Daoy (cell line): ENCODE measurements around the gene USP13. TPM values are rescaled to one million over a fixed set of nuclear protein-coding genes. Genes with fewer than 3 reads are reported as not detected.
"Not testable (repeated sequence)": the region's sequence is repeated elsewhere in the genome, so short reads cannot be mapped to it uniquely, and the experiment has no call there.

ENCODE experiments used
- DNase-seq: peaks from one replicate; pipeline ENCODE4 v3.0.0-alpha.2; 2015; ENCODE audit warnings: low read depth
- total RNA-seq: library from RNA; depleted of rRNA; stranded (reverse); fragments of >200 nt; shearing (Covaris generic); gene quantifications from 2 replicates; pipeline ENCODE4 v1.2.3, GENCODE V29; 2014

The USP13 gene
- total RNA-seq, 1 experiment from 2014 or later, result 6.5 TPM

DNA sequence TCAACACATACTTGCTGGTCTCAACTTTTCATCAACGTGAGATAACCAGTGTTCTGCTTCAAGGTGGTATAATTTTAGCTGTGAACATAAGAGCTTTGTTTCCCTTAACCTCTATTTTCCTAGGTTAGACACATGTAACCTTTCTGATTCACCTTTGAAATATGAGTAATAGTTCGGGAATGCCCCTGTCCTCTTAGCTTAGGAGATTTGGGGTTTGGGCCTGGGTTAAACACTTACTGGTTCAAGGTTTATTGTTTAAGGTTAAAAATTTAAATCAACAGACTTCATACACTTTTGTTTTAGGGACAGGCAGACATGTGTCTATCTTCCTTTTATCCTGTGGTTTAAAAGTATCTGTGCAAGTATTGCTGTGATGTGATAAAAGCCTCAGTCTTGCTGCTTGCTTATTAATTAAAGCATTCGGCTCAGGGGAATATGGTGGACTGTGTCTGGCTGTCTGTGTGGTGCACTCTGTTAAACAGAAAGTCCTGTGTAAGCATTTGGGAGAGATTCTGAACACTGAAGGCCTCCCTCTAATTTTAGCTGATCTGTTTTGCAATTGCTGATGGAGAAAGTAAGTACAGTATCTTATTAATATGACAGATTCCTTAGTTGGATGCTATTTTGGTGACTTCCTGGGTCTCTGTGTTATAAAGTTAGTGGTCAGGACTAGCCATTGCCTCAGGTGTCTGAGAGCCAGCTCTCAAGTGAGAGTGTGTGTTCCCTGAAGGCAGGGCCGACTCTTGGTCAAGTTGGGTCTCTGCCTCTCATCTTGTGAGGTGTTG lies 81.8 kb downstream of the USP13 start:
- no peak for DNase-seq

DNA sequence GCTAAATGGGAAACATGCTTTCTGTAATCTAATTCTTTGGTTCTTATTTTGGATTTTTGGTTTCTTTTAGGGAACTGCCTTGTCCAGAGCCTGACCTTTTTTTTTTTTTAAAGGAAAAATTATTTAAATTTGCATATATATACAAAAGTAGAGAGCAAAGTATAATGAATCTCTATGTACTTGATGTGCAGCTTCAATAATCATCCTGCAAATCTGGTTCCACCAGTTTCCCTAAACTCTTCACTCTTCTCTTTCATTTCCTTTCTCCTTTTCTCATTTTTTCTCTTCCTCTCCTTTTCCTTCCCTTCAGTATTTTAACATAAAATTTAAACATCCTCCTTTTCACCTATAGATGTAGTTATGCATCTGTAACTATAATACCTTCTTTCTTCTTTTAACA lies 82.5 kb downstream of the USP13 start:
- DNase-seq, result no peak

DNA sequence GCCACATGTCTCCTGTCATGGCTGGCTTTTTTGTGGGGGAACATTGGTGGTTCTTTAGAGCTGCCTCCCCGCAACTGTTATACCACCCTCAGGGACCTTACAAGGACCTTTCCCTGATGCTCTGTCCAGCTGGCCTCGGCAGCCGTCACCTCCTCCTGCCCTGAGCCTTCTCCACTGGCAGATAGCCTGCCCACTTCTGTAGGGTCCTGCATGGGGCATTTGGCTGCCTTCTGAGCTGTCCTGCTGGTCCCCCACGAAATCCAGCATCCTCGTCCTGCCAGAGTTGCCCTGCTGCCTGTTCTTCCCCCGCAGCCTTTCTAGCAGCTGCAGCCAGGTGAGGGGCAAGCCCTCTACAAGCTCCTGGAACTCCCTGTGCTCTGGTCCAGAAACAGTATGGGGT lies 86.2 kb downstream of the USP13 start:
- DNase-seq, result no peak

DNA sequence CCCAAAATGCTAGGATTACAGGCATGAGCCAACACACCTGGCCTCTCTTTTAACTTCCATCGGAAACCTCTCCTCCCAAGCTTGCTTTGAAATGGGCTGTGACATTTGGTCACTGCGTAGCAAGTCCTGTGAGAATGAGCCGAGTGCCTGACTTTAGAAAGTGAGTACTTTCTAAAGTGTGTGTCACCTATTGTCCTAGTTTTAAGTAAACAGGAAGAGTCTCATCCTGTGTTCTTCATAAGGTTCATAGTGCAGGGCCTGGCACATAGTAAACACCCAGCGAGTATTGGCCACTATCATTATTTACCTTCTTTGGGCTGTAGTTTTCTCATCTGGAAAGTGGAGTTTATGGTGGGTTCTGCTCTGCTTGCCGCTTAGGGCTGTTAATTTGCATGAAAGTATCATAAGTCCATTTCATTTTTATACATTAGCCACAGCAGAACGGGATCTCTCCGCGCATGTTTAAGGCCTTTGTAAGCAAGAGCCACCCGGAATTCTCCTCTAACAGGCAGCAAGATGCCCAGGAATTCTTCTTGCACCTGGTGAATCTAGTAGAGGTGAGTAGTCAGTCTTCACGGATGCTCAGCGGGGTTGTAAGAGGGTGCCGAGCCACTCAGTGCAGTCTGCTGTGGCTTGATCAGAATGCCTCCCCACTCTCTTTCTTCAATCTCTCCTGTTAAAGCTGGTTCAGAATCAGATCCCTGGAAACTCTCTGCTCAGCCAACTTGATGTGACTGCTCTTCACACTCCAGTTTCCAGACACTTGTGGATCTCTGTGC lies 87.2 kb downstream of the USP13 start:
- no peak for DNase-seq

- DNase-seq, result no peak
Observed at GRCh38 chr3:179743913-179744312, 91.1 kb downstream of the USP13 start.

DNA sequence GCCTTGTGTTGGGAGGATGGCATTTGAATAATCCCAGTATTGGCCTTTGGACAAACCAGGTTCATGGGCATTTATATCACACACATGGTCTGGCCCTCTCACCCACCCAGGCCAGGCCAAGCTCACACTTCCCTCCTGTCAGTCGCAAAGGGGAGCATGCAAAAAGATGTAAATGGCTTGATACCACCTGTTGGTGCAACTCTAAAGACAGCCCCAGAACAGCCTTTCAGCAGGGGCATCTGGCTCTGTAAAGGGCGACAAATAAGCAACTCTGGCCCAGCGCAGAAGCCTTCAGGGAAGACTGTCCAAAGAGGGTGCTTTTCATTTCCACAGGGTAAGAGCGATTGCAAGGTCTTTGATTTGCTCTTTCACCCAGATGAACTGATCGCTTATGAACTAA lies 91.8 kb downstream of the USP13 start:
- no peak for DNase-seq

DNA sequence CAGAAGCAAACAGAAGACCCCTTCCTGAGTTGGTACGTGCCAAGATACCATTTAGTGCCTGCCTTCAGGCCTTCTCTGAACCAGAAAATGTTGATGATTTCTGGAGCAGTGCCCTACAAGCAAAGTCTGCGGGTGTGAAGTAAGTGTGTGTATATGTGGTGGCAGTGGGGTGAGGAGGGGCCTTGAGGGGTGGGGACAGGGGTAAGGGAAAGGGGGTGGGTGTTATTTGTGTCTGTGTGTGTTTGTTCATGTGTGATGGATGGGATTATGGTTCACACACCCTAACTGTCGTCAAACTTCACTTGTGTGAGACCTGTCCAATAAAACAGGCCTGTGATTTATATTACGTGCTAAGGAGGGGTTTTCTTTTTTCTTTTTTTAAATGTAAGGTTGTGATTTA lies 92.2 kb downstream of the USP13 start:
- DNase-seq, result no peak

GRCh38 chr3:179745716-179746115 lies 92.9 kb downstream of the USP13 start:
- no peak for DNase-seq

GRCh38 chr3:179750720-179751328 lies 98.0 kb downstream of the USP13 start:
- no peak for DNase-seq

DNA sequence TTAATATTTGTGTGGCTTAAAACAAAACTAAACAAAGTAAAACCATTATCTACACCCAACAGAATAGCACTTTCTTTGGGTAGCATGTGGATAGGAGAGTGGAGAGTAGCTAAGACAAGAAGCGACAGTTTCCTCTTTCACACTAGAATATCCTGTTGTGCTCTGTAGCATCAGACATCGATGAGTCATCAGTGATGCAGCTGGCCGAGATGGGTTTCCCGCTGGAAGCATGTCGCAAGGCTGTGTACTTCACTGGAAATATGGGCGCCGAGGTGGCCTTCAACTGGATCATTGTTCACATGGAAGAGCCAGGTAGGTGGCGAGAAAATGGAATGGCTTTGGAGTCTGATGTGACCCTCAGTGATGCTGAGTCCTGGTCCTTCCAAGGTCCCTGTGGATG lies 108.1 kb downstream of the USP13 start:
- peak; percentile 66 for DNase-seq

DNA sequence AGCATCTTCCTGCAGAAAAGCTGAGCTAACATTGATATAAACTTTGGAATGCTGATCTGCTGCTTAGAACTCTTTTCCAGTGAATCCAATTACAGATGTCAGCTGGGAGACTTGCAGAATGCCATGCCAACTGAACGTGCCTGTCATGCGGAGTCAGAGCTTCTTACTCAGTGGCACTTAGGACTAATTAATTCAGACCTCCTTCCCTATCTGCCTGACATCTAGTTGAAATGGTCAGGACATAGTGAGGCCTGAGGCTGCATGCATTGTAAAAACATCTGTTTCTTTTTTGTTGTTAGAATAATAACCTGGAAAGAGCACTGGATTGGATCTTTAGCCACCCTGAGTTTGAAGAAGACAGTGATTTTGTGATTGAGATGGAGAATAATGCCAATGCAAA lies 112.6 kb downstream of the USP13 start:
- no peak for DNase-seq

DNA sequence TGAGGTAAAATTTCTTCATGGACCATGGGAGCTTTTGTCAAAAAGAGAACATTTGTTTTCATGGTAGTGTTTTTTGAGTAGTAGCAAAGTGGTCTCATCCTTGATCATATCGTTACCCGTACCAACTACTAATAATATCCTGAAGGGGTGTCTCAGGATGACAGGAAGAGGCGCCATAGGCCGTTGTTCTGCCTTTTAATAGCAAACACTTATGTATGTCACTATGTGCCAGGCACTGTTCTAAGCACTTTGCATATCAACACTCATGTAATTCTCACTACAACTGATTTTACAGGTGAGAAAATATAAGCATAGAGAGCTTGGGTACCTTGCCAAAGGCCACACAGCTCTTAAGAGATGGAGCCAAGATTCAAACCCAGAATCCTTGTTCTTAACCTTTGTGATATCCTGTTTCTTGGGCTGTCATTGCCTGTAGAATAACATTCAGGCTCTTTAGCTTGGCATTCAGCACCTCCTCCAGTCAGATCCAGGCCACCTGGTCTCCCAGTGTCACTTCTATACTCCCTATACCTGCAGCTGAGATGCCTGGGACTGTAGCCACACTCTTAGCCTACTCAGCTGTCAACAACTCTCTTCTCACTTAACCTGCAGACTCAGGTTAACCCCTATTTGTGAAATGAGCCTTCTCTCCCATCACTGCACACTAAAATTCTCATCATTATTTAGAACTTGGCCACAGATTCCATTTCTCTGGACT lies 113.7 kb downstream of the USP13 start:
- DNase-seq, result no peak

DNA sequence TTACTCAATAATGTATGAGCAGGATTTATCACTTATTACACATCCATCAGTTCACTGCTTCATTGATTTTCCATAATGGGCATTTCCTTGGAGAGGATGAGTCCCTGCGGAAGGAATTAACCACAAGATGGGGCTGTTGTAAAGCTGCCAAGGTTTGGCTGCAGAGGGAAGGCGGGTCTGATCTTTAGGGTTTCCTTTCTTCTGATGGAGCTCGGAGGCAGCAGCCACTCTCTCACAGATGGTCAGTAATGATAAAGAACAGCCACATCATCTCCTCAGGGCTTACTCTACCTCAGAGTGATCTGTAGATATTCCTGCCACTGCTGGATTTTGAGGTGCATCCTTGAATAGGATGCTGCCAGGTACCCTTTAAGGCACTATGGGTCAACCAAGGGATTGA lies 115.2 kb downstream of the USP13 start:
- DNase-seq, result peak; percentile 52

DNA sequence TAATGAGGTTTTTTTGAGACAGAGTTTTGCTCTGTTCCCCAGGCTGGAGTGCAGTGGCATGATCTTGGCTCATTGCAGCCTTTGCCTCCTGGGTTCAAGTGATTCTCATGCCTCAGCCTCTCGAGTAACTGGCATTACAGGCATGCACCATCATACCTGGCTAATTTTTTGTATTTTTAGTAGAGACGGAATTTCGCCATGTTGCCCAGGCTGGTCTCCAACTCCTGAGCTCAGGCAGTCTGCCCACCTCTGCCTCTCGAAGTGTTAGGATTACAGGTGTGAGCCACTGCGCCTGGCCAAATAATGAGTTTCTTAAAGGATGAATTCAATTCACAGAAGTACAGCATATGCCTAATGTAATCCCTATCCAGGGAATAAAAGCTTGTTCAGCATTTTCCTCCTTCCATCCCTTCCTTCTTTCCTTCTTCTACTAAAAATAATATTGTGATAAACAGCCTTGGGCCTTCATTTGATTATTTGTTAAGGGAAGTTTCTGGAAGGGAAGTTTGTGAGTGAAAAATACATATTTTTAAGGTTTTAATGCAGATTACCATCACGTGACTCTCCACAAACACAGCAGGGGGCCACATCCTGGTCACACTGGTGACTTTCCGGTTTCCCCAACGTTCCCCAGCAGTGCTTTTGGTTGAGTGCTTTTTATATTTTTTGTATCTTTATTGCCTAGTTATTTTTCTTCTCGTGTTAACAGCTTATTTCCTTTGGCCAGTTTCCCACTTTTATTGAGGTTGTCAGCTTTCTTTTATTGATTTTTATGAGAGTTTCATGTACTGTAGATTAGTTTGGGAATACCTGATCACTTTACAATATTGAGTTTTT lies 116.8 kb downstream of the USP13 start:
- DNase-seq, result peak; percentile 14

DNA sequence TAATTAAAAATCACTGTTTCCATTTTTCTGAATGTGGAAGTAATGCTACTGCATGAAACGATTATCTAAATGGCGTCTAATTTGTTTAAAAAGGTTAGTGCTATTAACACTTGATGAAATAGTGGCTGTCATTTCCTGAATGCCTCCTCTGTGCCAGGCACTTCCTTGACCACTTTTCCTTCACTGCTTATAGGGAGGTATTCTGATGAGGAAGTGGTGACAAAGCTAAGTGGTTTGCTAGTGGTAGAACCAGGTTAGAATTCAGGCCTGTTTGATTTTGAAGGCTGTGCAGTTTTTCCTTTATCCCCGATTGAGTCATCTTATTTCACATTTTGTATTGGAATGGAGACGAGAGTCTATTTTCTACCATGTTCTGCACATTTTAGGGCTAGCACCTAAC lies 119.0 kb downstream of the USP13 start:
- no peak for DNase-seq

DNA sequence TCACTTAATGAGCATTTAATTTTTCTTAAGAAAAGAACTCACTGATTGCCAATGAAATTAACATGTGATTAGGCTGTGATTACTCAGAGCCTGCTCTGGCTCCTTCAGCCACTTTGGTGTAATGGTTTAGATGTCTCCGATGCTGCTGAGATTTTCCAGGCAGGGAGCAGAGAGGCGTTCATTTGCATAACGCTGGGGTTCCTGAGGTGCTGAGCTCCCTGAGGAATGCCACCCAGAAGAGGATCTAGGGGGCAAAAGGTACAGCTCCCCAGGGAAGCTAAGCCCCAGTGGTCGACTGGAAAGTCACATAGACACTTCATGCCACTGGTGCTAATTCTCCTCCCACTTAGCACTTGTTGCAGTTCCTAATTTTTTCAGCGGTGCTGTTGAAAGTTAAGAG lies 119.5 kb downstream of the USP13 start:
- DNase-seq, result no peak

DNA sequence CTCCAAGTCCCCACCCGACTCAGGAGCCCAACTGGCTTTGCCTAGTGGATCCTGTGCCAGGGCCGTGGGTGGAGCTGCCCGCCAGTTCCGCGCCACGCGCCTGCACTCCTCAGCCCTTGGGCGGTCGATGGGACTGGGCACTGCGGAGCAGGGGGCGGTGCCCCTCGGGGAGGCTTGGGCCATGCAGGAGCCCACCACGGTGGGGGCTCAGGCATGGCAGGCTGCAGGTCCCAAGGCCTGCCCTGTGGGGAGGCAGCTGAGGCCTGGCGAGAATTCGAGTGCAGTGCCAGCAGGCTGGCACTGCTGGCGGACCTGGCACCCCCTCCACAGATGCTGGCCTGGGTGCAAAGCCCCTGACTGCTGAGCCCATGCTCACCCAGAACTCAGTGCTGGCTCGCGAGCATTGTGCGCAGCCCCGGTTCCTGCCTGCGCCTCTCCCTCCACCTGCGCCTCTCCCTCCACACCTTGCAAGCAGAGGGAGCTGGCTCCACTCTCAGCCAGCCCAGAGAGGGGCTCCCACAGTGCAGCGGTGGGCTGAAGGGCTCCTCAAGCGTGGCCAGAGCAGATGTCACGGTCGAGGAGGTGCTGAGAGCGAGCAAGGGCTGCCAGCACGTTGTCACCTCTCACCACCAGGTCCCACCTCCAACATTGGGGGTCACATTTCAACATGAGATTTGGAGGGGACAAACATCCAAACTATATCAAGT lies 122.7 kb downstream of the USP13 start:
- DNase-seq, result no peak

GRCh38 chr3:179782841-179783240 lies 130.0 kb downstream of the USP13 start:
- not testable (repeated sequence) for DNase-seq

- DNase-seq, result no peak
Observed at GRCh38 chr3:179788996-179789395, 136.2 kb downstream of the USP13 start.

DNA sequence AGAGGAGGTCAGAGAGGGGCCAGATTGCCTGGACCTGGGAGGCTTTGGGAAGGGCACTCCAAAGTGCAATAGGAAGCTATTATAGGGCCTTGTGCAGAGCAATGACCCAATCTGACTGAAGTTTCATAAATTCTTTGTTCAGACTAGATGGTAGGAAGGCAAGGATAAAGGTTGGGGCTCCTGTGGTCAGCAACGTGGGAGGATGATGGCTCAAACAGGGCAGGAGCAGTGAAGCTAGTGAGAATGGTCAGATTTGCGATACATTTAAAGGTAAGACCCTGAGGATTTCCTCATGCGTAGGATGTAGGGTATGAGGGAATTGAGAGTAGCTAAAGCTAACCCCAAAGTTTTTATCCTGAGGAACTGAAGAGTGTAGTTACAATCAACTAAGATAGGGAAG lies 139.0 kb downstream of the USP13 start:
- no peak for DNase-seq

DNA sequence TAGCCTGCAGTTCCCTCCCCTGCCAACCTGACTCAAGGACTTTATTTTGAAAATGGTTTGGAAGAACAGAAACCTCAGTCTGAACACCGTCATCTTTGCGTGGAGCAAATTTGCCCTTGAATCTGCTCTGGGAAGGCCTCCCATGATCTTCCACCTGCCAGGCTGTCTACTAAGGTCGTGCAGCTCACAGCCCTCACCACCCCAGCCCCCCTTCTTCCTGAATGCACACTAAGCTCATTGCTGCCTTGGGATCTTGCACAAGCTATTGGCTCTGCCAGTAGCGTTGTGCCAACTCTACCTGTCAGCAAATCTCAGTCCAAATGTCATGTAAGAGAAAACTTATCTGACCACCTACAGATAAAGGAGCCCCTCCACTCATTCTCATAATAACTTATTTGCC lies 141.5 kb downstream of the USP13 start:
- DNase-seq, result no peak
